PC-9 (cell line): ENCODE data around the gene VPS13D. TPM values are rescaled to one million over a fixed set of nuclear protein-coding genes. Genes with fewer than 3 reads are reported as not detected.

Experiments used
- BruUV-seq: library from RNA; stranded (reverse); fragments of 400-500 nt; replicated peaks from 2 replicates; lab custom pipeline; 2021; lab: Mats Ljungman, UMichigan
- CTCF ChIA-PET: fragments of 300-600 bp; sonication (Branson Sonifier 250); formaldehyde crosslinking; loops from one replicate; lab custom pipeline; 2022; ENCODE audit warnings: antibody characterized with exemption; lab: Charles Lee
- POLR2A ChIA-PET: fragments of 300-600 bp; sonication (Branson Sonifier 250); formaldehyde crosslinking; loops from one replicate; lab custom pipeline; 2022; ENCODE audit warnings: antibody characterized with exemption; ENCODE audit not compliant: unreplicated experiment; lab: Charles Lee
- DNase-seq, 2 experiments: peaks; one replicate each; pipeline versions ENCODE4 v3.0.0 to v3.0.0-alpha.2; 2015 to 2022; ENCODE audit warnings: mixed read lengths in 1 of 2
- H2AFZ ChIP-seq: fragments of 200-600 bp; sonication (generic); 2 replicates; pipeline ENCODE4 v1.8.1; 2017; ENCODE audit warnings: antibody characterized with exemption
- H3F3A ChIP-seq: fragments of 200-600 bp; sonication (generic); 2 replicates; pipeline ENCODE4 v1.8.1; 2017; ENCODE audit warnings: antibody characterized with exemption, mild to moderate bottlenecking, low read depth; ENCODE audit not compliant: insufficient read depth
- H3K27ac ChIP-seq: fragments of 200-600 bp; sonication (generic); 2 replicates; pipeline ENCODE4 v1.6.1; 2016; ENCODE audit warnings: mixed run types
- H3K27me3 ChIP-seq: fragments of 200-600 bp; sonication (generic); 2 replicates; pipeline ENCODE4 v1.6.1; 2016; ENCODE audit warnings: low read depth, mixed run types; ENCODE audit not compliant: insufficient read depth
- H3K36me3 ChIP-seq: fragments of 200-600 bp; sonication (generic); 2 replicates; pipeline ENCODE4 v1.6.1; 2016; ENCODE audit warnings: low read depth, mixed run types
- H3K4me1 ChIP-seq: fragments of 200-600 bp; sonication (generic); replicated peaks from 2 replicates; pipeline ENCODE4 v1.6.1; 2016; ENCODE audit warnings: mixed run types; ENCODE audit not compliant: insufficient read depth
- H3K4me2 ChIP-seq: fragments of 200-600 bp; sonication (generic); 2 replicates; pipeline ENCODE4 v1.6.1; 2017; ENCODE audit warnings: mixed run types
- H3K4me3 ChIP-seq: fragments of 200-600 bp; sonication (generic); 2 replicates; pipeline ENCODE4 v1.6.1; 2016; ENCODE audit warnings: mixed run types
- H3K79me2 ChIP-seq: fragments of 200-600 bp; sonication (generic); 2 replicates; pipeline ENCODE4 v1.6.1; 2017; ENCODE audit warnings: low read depth, mixed run types
- H3K9me2 ChIP-seq: fragments of 200-600 bp; sonication (generic); 2 replicates; pipeline ENCODE4 v1.8.1; 2017; ENCODE audit warnings: mild to moderate bottlenecking; ENCODE audit not compliant: insufficient read depth
- H3K9me3 ChIP-seq: fragments of 200-600 bp; sonication (generic); 2 replicates; pipeline ENCODE4 v1.8.1; 2016; ENCODE audit warnings: low read depth; ENCODE audit not compliant: insufficient read depth
- H4K20me1 ChIP-seq: fragments of 200-600 bp; sonication (generic); 2 replicates; pipeline ENCODE4 v1.8.1; 2017; ENCODE audit not compliant: insufficient read depth
- CTCF ChIP-seq: fragments of 200-600 bp; sonication (generic); conservative IDR thresholded peaks from 2 replicates; pipeline ENCODE4 v1.6.1; 2017; ENCODE audit warnings: mixed run types, antibody characterized with exemption, mild to moderate bottlenecking, moderate library complexity
- EZH2 ChIP-seq: fragments of 200-600 bp; sonication (generic); IDR thresholded peaks from 2 replicates; pipeline ENCODE4 v1.8.0; 2017; ENCODE audit warnings: antibody characterized with exemption, low read depth
- intact Hi-C: fragments of 100-400 bp; cut with micrococcal nuclease; formaldehyde crosslinking; loops from one replicate; pipeline ENCODE4 v1.10.0; 2022; ENCODE audit not compliant: unreplicated experiment
- total RNA-seq: library from RNA; stranded (reverse); gene quantifications from 2 replicates; pipeline ENCODE4 v1.2.3, GENCODE V29; 2021

Gene VPS13D
- total RNA-seq, 1 experiment from 2014 or later, result 36.2 TPM

- intact Hi-C loops, result loop anchor here (5.0 kb wide), 1 partner anchor 70 kb away; no protein-coding TSS in a partner anchor
- peak overlapping the region; percentile 96 for H3K27ac ChIP-seq
- peaks cover 15% of the 10 kb centered on the region; the same call in 1 of the 2 replicates for H3K9me3 ChIP-seq
- H3K9me2 ChIP-seq, result no peaks in the 10 kb centered on the region
- peaks cover 74% of the 10 kb centered on the region for H3K4me1 ChIP-seq
- H2AFZ ChIP-seq, result no peak overlapping the region
- ChIA-PET POLR2A (interaction anchor here (0.5 to 1.5 kb wide), 8 partner anchors 11 to 140 kb away, joined by 3 to 13 read pairs (median 6); no protein-coding TSS in a partner anchor), CTCF (interaction anchor here (1.0 kb wide), 1 partner anchor 22 kb away, joined by 3 read pairs; no protein-coding TSS in a partner anchor)
- H3K4me2 ChIP-seq, result peak overlapping the region; percentile 53; the same call in 1 of the 2 replicates
- no peak for TF ChIP-seq CTCF
- H3K79me2 ChIP-seq, result no peaks in the 10 kb centered on the region
- no peaks in the 10 kb centered on the region for H4K20me1 ChIP-seq
- H3K4me3 ChIP-seq, result no peak overlapping the region
- no peaks in the 10 kb centered on the region for H3K27me3 ChIP-seq
- H3K36me3 ChIP-seq, result peaks cover 3% of the 10 kb centered on the region; the same call in 1 of the 2 replicates
- no TSS peak for BruUV-seq
- DNase-seq, result no peak
- H3F3A ChIP-seq, result peaks cover 65% of the 10 kb centered on the region
Measured at GRCh38 chr1:12477314-12477713, 247.5 kb downstream of the VPS13D start.

GRCh38 chr1:12477936-12478611 is 248.2 kb downstream of the VPS13D start:
- ChIA-PET POLR2A (interaction anchor here (0.6 to 1.5 kb wide), 10 partner anchors 8 to 158 kb away, joined by 3 to 18 read pairs (median 5); no protein-coding TSS in a partner anchor), CTCF (interaction anchor here (1.0 kb wide), 1 partner anchor 23 kb away, joined by 3 read pairs; no protein-coding TSS in a partner anchor)
- intact Hi-C loops, result loop anchor here (1.0 to 5.0 kb wide), 10 partner anchors 8 to 163 kb away; no protein-coding TSS in a partner anchor
- Histone ChIP-seq H2AFZ (no peak overlapping the region; the same call in 1 of the 2 replicates), H3K4me1 (peaks cover 82% of the 10 kb centered on the region), H3K27ac (peak overlapping the region; percentile 96), H3K36me3 (peaks cover 3% of the 10 kb centered on the region; the same call in 1 of the 2 replicates), H3F3A (peaks cover 70% of the 10 kb centered on the region), H3K27me3 (no peaks in the 10 kb centered on the region), H3K4me3 (peak overlapping the region; percentile 29; the same call in 1 of the 2 replicates), H4K20me1 (no peaks in the 10 kb centered on the region), H3K4me2 (peak overlapping the region; percentile 83), H3K9me3 (peaks cover 14% of the 10 kb centered on the region; the same call in 1 of the 2 replicates), H3K79me2 (peaks cover under 1% of the 10 kb centered on the region; the same call in 1 of the 2 replicates), H3K9me2 (no peaks in the 10 kb centered on the region)
- peak; percentile 94 to 95 for DNase-seq
- no TSS peak for BruUV-seq
- no peak for TF ChIP-seq EZH2
- no peak for TF ChIP-seq CTCF

- Histone ChIP-seq H3K4me1 (peaks cover 86% of the 10 kb centered on the region), H3K4me3 (peak overlapping the region; percentile 29; the same call in 1 of the 2 replicates), H3K27ac (peak overlapping the region; percentile 96)
Measured at GRCh38 chr1:12478612-12478985, 248.8 kb downstream of the VPS13D start.

More at GRCh38 chr1:12478612-12478985, 248.8 kb downstream of the VPS13D start:
- peaks cover 9% of the 10 kb centered on the region; the same call in 1 of the 2 replicates for H3K9me3 ChIP-seq
- peaks cover 76% of the 10 kb centered on the region for H3F3A ChIP-seq
- ChIA-PET POLR2A (interaction anchor here (0.7 to 1.5 kb wide), 6 partner anchors 8 to 140 kb away, joined by 3 to 18 read pairs (median 8); no protein-coding TSS in a partner anchor), CTCF (no interaction called here)
- DNase-seq, result peak in 1 of 2 experiments; percentile 72
- intact Hi-C loops, result loop anchor here (1.0 to 5.0 kb wide), 10 partner anchors 8 to 164 kb away; no protein-coding TSS in a partner anchor
- TSS peak; percentile 80 for BruUV-seq
- H4K20me1 ChIP-seq, result no peaks in the 10 kb centered on the region
- H3K79me2 ChIP-seq, result peaks cover 5% of the 10 kb centered on the region; the same call in 1 of the 2 replicates
- H3K4me2 ChIP-seq, result peak overlapping the region; percentile 83
- H3K27me3 ChIP-seq, result no peaks in the 10 kb centered on the region
- no peak for TF ChIP-seq EZH2
- no peak for TF ChIP-seq CTCF
- H2AFZ ChIP-seq, result no peak overlapping the region
- peaks cover 3% of the 10 kb centered on the region; the same call in 1 of the 2 replicates for H3K36me3 ChIP-seq
- no peaks in the 10 kb centered on the region for H3K9me2 ChIP-seq
